ENCODE data around the gene POF1B.

DNA sequence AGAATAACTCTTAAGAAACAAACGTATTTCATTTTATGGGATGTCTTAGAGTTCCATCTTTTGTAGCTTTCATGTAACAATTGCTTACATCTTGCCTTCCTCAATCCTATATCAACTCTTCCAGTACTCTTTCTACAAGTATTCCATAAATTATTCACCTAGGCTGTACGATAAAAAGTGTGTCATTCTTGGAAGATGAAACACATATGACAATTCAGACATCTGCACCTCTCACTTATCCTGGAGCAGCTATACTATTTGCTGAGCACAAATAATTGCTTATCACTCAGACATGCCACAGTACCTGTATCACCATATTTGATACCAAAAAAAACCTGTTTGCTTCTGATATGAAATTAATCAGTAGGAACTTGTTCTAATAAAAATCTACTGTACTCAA lies 1.0 kb downstream of the POF1B start:
- TF ChIP-seq POLR2AphosphoS5 (IDR thresholded peaks at IDR 0.05; ENCODE audit: insufficient read depth in 1 of 2, low read depth in 1 of 2), result no peak
- TF ChIP-seq, protein P1, sequence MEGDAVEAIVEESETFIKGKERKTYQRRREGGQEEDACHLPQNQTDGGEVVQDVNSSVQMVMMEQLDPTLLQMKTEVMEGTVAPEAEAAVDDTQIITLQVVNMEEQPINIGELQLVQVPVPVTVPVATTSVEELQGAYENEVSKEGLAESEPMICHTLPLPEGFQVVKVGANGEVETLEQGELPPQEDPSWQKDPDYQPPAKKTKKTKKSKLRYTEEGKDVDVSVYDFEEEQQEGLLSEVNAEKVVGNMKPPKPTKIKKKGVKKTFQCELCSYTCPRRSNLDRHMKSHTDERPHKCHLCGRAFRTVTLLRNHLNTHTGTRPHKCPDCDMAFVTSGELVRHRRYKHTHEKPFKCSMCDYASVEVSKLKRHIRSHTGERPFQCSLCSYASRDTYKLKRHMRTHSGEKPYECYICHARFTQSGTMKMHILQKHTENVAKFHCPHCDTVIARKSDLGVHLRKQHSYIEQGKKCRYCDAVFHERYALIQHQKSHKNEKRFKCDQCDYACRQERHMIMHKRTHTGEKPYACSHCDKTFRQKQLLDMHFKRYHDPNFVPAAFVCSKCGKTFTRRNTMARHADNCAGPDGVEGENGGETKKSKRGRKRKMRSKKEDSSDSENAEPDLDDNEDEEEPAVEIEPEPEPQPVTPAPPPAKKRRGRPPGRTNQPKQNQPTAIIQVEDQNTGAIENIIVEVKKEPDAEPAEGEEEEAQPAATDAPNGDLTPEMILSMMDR (IDR thresholded peaks at IDR 0.05), result no peak
- TF ChIP-seq POLR2A (IDR thresholded peaks at IDR 0.05), result no peak
